ENCODE results near the gene NFIB.

GRCh38 chr9:14097666-14098415, 216.1 kb downstream of the NFIB start:
- no peak for TF ChIP-seq CTCF (conservative IDR thresholded peaks at IDR 0.05)
- no peak for TF ChIP-seq EZH2 (IDR thresholded peaks at IDR 0.05; ENCODE audit: low read depth)

Data from PC-9 (cell line).